HepG2 (cell line): Measurements from ENCODE around the gene BAIAP2L1. TPM values are rescaled to one million over a fixed set of nuclear protein-coding genes. Genes with fewer than 3 reads are reported as not detected.

Experiments used
- BRD4 ChIP-seq: sonication (generic); formaldehyde crosslinking; IDR thresholded peaks from 2 replicates; pipeline ENCODE4 v1.4.0; 2020; ENCODE audit warnings: missing genetic modification reagents
- CBX1 ChIP-seq: IDR thresholded peaks from one replicate; pipeline ENCODE4 v1.6.1; 2016; ENCODE audit warnings: antibody characterized with exemption, low read depth
- GATAD2A ChIP-seq: IDR thresholded peaks from 2 replicates; pipeline ENCODE4 v1.6.1; 2016
- KDM1A ChIP-seq: IDR thresholded peaks from 2 replicates; pipeline ENCODE4 v1.6.1; 2016; ENCODE audit warnings: missing compliant biosample characterization
- ONECUT2 ChIP-seq: sonication (generic); formaldehyde crosslinking; IDR thresholded peaks from 2 replicates; pipeline ENCODE4 v1.4.0; 2020; ENCODE audit warnings: missing genetic modification reagents
- PPARG ChIP-seq: conservative IDR thresholded peaks from 2 replicates; pipeline ENCODE4 v1.6.1; 2016; ENCODE audit warnings: missing biosample characterization, missing genetic modification reagents
- RFX1 ChIP-seq: fragments of 450-650 bp; IDR thresholded peaks from 2 replicates; pipeline ENCODE4 v1.6.1; 2017
- SCMH1 ChIP-seq: sonication (generic); formaldehyde crosslinking; IDR thresholded peaks from 2 replicates; pipeline ENCODE4 v1.9.0; 2021; ENCODE audit warnings: missing genetic modification reagents, mild to moderate bottlenecking, borderline replicate concordance
- TCF7L2 ChIP-seq: IDR thresholded peaks from 2 replicates; pipeline ENCODE4 v1.6.1; 2011; ENCODE audit warnings: mild to moderate bottlenecking, low read depth, low read length, moderate library complexity
- TMF1 ChIP-seq: sonication (generic); formaldehyde crosslinking; IDR thresholded peaks from 2 replicates; pipeline ENCODE4 v1.8.1; 2022; ENCODE audit warnings: low read depth, missing genetic modification reagents
- YEATS2 ChIP-seq: sonication (generic); formaldehyde crosslinking; IDR thresholded peaks from 2 replicates; pipeline ENCODE4 v1.4.0; 2020; ENCODE audit warnings: missing genetic modification reagents, borderline replicate concordance
- ZNF333 ChIP-seq: sonication (generic); formaldehyde crosslinking; IDR thresholded peaks from 2 replicates; pipeline ENCODE4 v1.4.0; 2020; ENCODE audit warnings: mild to moderate bottlenecking, missing genetic modification reagents, borderline replicate concordance
- ZNF777 ChIP-seq: sonication (generic); formaldehyde crosslinking; IDR thresholded peaks from 2 replicates; pipeline ENCODE4 v1.4.0; 2020; ENCODE audit warnings: missing genetic modification reagents
- ZSCAN9 ChIP-seq: IDR thresholded peaks from 2 replicates; pipeline ENCODE4 v1.6.1; 2016; ENCODE audit warnings: borderline replicate concordance
- polyA plus RNA-seq, 8 experiments: library from polyadenylated mRNA; depleted of rRNA in 3 of 8; stranded (reverse) in 7 of 8; unstranded in 1 of 8; fragments of >200 nt; fragmentation: Illumina TruSeq in 4 of 8; extraction: Trizol in 4 of 8; gene quantifications; 2 replicates each; pipeline versions ENCODE4 v1.2.1 to v1.2.3, GENCODE V29; 2011 to 2016; ENCODE audit warnings: low read depth in 4 of 8, missing spikeins in 1 of 8, mixed read lengths in 1 of 8; ENCODE audit not compliant: insufficient read depth in 1 of 8
- total RNA-seq, 5 experiments: library from RNA; depleted of rRNA; stranded (reverse); fragments of >200 nt; fragmentation: Illumina TruSeq; extraction: Trizol; gene quantifications; 2 replicates each; pipeline ENCODE4 v1.2.3, GENCODE V29; 2016; ENCODE audit warnings: low read depth in 1 of 5
- TF ChIP-seq, protein P1 (sequence below): sonication (generic); formaldehyde crosslinking; IDR thresholded peaks from 2 replicates; pipeline ENCODE4 v1.4.0; 2020; ENCODE audit warnings: missing genetic modification reagents
- TF ChIP-seq, protein P2 (sequence below): sonication (generic); formaldehyde crosslinking; IDR thresholded peaks from 2 replicates; pipeline ENCODE4 v1.5.0; 2020; ENCODE audit warnings: mild to moderate bottlenecking, missing genetic modification reagents, borderline replicate concordance
- TF ChIP-seq, protein P3 (sequence below): IDR thresholded peaks from 2 replicates; pipeline ENCODE4 v1.6.1; 2016; ENCODE audit warnings: mild to moderate bottlenecking, missing biosample characterization, missing genetic modification reagents
- TF ChIP-seq, protein P4 (sequence below): sonication (generic); formaldehyde crosslinking; IDR thresholded peaks from 2 replicates; pipeline ENCODE4 v1.4.0; 2020; ENCODE audit warnings: missing genetic modification reagents, mild to moderate bottlenecking, borderline replicate concordance
- TF ChIP-seq, protein P5 (sequence below): sonication (generic); formaldehyde crosslinking; IDR thresholded peaks from 2 replicates; pipeline ENCODE4 v1.8.1; 2022; ENCODE audit warnings: mild to moderate bottlenecking, missing genetic modification reagents
- TF ChIP-seq, protein P6 (sequence below): sonication (generic); formaldehyde crosslinking; IDR thresholded peaks from 2 replicates; pipeline ENCODE4 v1.4.0; 2020; ENCODE audit warnings: missing genetic modification reagents, borderline replicate concordance

BAIAP2L1 gene
- total and polyA plus RNA-seq, 2 of the 13 experiments (the other 11 are each of a cell fraction or from before 2014, with no cell fraction given), result 13.0 to 21.5 TPM

DNA sequence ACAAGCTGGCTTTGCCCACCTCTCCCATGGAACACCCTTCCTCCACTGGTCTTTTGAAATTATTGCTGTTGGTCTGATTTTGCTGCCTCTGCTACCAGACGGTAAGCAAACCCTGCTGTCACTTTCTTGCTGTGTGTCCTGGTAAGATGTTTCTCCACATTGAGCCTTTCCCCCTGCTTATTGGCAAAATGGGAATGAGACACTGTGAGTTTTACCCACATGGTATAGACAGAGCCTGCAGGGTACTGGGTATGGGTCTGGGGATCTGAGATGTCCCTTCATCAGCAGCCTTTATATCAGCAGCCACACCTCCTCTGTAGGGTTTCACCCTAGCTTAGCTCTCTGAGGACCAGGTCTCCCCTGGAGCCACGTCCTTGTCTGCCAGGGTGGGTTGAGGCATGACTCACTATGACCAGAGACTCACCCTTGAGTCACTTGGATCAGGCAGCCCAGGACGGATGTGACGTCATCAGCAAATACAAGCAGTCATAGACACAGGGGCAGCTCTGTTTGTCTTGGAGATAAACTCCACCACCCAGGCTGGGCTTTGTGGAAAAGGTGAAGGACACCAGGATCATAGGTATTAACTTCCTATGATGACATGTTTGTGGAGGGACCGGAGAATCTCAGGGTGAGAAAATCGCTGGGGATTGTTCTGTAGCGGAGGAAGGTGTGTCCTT is 17.9 kb upstream of the BAIAP2L1 start (continued):
- TF ChIP-seq, protein P1, sequence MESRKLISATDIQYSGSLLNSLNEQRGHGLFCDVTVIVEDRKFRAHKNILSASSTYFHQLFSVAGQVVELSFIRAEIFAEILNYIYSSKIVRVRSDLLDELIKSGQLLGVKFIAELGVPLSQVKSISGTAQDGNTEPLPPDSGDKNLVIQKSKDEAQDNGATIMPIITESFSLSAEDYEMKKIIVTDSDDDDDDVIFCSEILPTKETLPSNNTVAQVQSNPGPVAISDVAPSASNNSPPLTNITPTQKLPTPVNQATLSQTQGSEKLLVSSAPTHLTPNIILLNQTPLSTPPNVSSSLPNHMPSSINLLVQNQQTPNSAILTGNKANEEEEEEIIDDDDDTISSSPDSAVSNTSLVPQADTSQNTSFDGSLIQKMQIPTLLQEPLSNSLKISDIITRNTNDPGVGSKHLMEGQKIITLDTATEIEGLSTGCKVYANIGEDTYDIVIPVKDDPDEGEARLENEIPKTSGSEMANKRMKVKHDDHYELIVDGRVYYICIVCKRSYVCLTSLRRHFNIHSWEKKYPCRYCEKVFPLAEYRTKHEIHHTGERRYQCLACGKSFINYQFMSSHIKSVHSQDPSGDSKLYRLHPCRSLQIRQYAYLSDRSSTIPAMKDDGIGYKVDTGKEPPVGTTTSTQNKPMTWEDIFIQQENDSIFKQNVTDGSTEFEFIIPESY (CRISPR knock-in tag), result peak; percentile 81
- TF ChIP-seq, protein P2, sequence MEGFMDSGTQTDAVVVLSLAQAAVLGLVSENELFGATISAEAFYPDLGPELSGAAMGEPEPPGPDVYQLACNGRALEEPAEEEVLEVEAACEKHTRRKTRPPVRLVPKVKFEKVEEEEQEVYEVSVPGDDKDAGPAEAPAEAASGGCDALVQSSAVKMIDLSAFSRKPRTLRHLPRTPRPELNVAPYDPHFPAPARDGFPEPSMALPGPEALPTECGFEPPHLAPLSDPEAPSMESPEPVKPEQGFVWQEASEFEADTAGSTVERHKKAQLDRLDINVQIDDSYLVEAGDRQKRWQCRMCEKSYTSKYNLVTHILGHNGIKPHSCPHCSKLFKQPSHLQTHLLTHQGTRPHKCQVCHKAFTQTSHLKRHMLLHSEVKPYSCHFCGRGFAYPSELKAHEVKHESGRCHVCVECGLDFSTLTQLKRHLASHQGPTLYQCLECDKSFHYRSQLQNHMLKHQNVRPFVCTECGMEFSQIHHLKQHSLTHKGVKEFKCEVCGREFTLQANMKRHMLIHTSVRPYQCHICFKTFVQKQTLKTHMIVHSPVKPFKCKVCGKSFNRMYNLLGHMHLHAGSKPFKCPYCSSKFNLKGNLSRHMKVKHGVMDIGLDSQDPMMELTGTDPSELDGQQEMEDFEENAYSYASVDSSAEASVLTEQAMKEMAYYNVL (CRISPR knock-in tag), result peak; percentile 89
- TF ChIP-seq ZNF333 (CRISPR knock-in tag) (no peak), TCF7L2 (no peak), RFX1 (no peak), TMF1 (CRISPR knock-in tag) (no peak), ZNF777 (no peak), YEATS2 (CRISPR knock-in tag) (peak; percentile 68; the same call in 1 of the 2 replicates), PPARG (CRISPR knock-in tag) (peak; percentile 100), CBX1 (peak; percentile 53), ONECUT2 (CRISPR knock-in tag) (peak; percentile 37; the same call in 1 of the 2 replicates), BRD4 (CRISPR knock-in tag) (no peak), KDM1A (CRISPR knock-in tag) (peak; percentile 53; the same call in 1 of the 2 replicates), ZSCAN9 (peak; percentile 39; the same call in 1 of the 2 replicates), SCMH1 (CRISPR knock-in tag) (no peak), GATAD2A (peak; percentile 95)
- TF ChIP-seq, protein P3, sequence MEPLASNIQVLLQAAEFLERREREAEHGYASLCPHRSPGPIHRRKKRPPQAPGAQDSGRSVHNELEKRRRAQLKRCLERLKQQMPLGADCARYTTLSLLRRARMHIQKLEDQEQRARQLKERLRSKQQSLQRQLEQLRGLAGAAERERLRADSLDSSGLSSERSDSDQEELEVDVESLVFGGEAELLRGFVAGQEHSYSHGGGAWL (CRISPR knock-in tag), result no peak
- TF ChIP-seq, protein P4, sequence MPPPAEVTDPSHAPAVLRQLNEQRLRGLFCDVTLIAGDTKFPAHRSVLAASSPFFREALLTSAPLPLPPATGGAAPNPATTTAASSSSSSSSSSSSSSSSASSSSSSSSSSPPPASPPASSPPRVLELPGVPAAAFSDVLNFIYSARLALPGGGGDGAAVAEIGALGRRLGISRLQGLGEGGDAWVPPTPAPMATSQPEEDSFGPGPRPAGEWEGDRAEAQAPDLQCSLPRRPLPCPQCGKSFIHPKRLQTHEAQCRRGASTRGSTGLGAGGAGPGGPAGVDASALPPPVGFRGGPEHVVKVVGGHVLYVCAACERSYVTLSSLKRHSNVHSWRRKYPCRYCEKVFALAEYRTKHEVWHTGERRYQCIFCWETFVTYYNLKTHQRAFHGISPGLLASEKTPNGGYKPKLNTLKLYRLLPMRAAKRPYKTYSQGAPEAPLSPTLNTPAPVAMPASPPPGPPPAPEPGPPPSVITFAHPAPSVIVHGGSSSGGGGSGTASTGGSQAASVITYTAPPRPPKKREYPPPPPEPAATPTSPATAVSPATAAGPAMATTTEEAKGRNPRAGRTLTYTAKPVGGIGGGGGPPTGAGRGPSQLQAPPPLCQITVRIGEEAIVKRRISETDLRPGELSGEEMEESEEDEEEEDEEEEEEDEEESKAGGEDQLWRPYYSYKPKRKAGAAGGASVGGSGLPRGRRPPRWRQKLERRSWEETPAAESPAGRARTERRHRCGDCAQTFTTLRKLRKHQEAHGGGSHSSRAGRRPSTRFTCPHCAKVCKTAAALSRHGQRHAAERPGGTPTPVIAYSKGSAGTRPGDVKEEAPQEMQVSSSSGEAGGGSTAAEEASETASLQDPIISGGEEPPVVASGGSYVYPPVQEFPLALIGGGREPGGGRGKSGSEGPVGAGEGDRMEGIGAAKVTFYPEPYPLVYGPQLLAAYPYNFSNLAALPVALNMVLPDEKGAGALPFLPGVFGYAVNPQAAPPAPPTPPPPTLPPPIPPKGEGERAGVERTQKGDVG (CRISPR knock-in tag), result no peak; the same call in 1 of the 2 replicates
- TF ChIP-seq, protein P5, sequence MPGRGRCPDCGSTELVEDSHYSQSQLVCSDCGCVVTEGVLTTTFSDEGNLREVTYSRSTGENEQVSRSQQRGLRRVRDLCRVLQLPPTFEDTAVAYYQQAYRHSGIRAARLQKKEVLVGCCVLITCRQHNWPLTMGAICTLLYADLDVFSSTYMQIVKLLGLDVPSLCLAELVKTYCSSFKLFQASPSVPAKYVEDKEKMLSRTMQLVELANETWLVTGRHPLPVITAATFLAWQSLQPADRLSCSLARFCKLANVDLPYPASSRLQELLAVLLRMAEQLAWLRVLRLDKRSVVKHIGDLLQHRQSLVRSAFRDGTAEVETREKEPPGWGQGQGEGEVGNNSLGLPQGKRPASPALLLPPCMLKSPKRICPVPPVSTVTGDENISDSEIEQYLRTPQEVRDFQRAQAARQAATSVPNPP (CRISPR knock-in tag), result no peak
- TF ChIP-seq, protein P6, sequence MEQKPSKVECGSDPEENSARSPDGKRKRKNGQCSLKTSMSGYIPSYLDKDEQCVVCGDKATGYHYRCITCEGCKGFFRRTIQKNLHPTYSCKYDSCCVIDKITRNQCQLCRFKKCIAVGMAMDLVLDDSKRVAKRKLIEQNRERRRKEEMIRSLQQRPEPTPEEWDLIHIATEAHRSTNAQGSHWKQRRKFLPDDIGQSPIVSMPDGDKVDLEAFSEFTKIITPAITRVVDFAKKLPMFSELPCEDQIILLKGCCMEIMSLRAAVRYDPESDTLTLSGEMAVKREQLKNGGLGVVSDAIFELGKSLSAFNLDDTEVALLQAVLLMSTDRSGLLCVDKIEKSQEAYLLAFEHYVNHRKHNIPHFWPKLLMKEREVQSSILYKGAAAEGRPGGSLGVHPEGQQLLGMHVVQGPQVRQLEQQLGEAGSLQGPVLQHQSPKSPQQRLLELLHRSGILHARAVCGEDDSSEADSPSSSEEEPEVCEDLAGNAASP (CRISPR knock-in tag), result peak; percentile 94
